ENCODE measurements around the gene RGS10.

The RGS10 gene

DNA sequence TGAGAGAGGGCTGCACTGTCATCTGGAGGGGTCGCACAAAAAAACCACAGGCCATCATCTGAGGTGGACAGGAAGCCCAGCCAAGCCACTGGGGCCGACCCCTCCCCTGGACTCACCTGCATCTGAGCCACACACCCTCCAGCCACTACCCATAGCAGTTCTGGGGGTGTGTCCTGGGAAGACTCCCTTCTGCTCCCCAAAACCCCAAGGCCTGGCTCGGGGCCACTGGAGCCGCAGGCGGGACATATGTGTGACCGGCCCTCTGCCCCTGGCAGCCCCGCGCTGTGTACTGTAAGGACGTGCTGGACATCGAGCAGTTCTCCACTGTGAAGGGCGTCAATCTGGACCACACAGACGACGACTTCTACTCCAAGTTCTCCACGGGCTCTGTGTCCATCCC, 90.1 kb downstream of the RGS10 start:
- Histone ChIP-seq H3K9me3 (ENCODE audit: insufficient read depth, low read length) (no peaks in the 10 kb centered on the region), H3K36me3 (ENCODE audit: insufficient read depth, insufficient read length, low read length) (no peaks in the 10 kb centered on the region), H3K4me3 (ENCODE audit: insufficient read length, low read depth) (no peak overlapping the region), H3K27me3 (ENCODE audit: insufficient read depth, insufficient read length) (no peaks in the 10 kb centered on the region), H3K4me1 (ENCODE audit: insufficient read depth, insufficient read length) (peaks cover 20% of the 10 kb centered on the region), H3K9ac (ENCODE audit: insufficient read length, low read depth) (no peak overlapping the region)
- no peak for TF ChIP-seq YY1 (IDR thresholded peaks at IDR 0.05; ENCODE audit: insufficient read depth, insufficient read length)
- no peak for TF ChIP-seq SUZ12 (IDR thresholded peaks at IDR 0.05; ENCODE audit: extremely low read depth, insufficient read depth, insufficient read length)
- no peak for TF ChIP-seq ZNF274 (IDR thresholded peaks at IDR 0.05; ENCODE audit: low read depth, low read length)
- no peak for DNase-seq (ENCODE audit: low read depth, low spot score)

DNA sequence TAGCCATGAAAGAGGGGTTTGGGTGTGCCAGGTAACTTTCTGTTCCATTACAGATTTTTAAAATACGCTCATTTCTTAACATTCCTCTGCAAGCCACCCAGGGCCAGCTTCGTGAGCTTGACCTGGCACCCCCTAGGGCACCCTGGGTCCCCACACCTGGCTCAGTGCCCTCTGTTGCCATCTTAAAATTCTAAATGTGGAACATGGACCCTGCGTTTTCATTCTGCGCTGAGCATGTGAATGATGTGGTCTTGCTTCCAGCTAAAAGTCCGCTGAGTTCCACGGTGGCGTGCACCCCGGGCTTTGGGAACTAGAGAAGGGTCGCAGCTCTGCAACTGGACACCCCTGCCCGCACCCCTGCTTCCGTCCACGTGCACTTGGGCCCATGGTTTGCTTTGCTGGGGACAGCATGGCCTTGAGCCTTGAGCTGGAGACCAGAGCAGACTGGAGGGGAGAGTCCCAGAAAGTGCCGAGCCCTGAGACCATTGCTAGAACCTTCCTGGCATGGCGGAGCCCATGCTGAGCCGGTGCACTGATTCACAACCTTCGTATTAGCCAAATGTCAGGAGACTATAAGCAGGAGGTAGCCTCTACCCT, 91.1 kb downstream of the RGS10 start:
- TF ChIP-seq SUZ12 (IDR thresholded peaks at IDR 0.05; ENCODE audit: extremely low read depth, insufficient read depth, insufficient read length) (no peak), ZNF274 (IDR thresholded peaks at IDR 0.05; ENCODE audit: low read depth, low read length) (no peak), YY1 (IDR thresholded peaks at IDR 0.05; ENCODE audit: insufficient read depth, insufficient read length) (no peak)
- Histone ChIP-seq H3K27me3 (ENCODE audit: insufficient read depth, insufficient read length) (no peaks in the 10 kb centered on the region), H3K9ac (ENCODE audit: insufficient read length, low read depth) (no peak overlapping the region), H3K9me3 (ENCODE audit: insufficient read depth, low read length) (no peaks in the 10 kb centered on the region), H3K36me3 (ENCODE audit: insufficient read depth, insufficient read length, low read length) (no peaks in the 10 kb centered on the region), H3K4me3 (ENCODE audit: insufficient read length, low read depth) (no peak overlapping the region), H3K4me1 (ENCODE audit: insufficient read depth, insufficient read length) (peaks cover 19% of the 10 kb centered on the region)
- DNase-seq (ENCODE audit: low read depth, low spot score), result no peak

DNA sequence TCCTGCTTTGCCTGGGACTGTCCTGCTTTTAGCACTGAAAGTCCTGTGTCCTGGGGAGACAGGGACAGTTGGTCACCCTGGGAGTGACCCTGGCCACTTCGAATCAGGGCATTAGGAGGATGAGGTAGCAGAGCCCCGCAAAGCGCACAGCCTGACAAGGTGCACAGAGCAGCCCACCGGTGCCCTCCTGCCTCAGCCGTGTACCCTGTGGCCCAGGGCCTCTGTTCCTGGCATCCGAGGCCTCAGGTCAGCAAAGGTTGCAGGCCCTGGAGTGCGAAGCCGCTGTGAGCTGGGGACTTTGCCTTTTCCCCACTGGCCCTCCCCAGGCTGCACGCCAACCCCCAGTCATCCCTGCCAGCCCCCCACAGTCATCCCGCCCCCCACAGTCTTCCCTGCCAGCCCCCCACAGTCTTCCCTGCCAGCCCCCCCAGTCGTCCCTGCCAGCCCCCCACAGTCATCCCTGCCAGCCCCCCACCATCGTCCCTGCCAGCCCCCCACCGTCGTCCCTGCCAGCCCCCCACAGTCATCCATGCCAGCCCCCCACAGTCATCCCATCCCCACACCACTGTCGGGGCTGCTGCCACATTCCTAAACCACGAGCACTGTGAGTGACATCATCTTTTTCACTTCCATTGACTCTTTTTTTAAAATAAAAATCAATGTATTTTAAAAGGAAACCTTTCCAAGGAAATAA, 91.8 kb downstream of the RGS10 start:
- Histone ChIP-seq H3K36me3 (ENCODE audit: insufficient read depth, insufficient read length, low read length) (no peaks in the 10 kb centered on the region), H3K9me3 (ENCODE audit: insufficient read depth, low read length) (no peaks in the 10 kb centered on the region), H3K4me3 (ENCODE audit: insufficient read length, low read depth) (no peak overlapping the region), H3K27me3 (ENCODE audit: insufficient read depth, insufficient read length) (no peaks in the 10 kb centered on the region), H3K9ac (ENCODE audit: insufficient read length, low read depth) (peak overlapping the region; percentile 42), H3K4me1 (ENCODE audit: insufficient read depth, insufficient read length) (peaks cover 15% of the 10 kb centered on the region)
- TF ChIP-seq YY1 (IDR thresholded peaks at IDR 0.05; ENCODE audit: insufficient read depth, insufficient read length), result no peak
- no peak for TF ChIP-seq SUZ12 (IDR thresholded peaks at IDR 0.05; ENCODE audit: extremely low read depth, insufficient read depth, insufficient read length)
- TF ChIP-seq ZNF274 (IDR thresholded peaks at IDR 0.05; ENCODE audit: low read depth, low read length), result no peak
- DNase-seq (ENCODE audit: low read depth, low spot score), result no peak
